GM12878 (cell line): Measurements from ENCODE around the gene RNF11.

ENCODE experiments used
- ATF2 ChIP-seq: IDR thresholded peaks from 2 replicates; pipeline ENCODE4 v1.6.1; 2012; ENCODE audit warnings: low read length, inconsistent platforms
- DPF2 ChIP-seq: fragments of 450-650 bp; IDR thresholded peaks from 2 replicates; pipeline ENCODE4 v1.6.1; 2017; ENCODE audit warnings: mild to moderate bottlenecking
- POLR2AphosphoS2 ChIP-seq: IDR thresholded peaks from 2 replicates; pipeline ENCODE4 v1.6.1; 2011; ENCODE audit warnings: low read depth, mild to moderate bottlenecking, low read length, improper control_type of control experiment, moderate library complexity
- RAD21 ChIP-seq: IDR thresholded peaks from 2 replicates; pipeline ENCODE4 v1.6.1; 2011; ENCODE audit warnings: mild to moderate bottlenecking, low read depth, low read length, moderate library complexity; ENCODE audit not compliant: insufficient read depth
- TCF7 ChIP-seq: IDR thresholded peaks from 2 replicates; pipeline ENCODE4 v1.6.1; 2014; ENCODE audit warnings: antibody characterized with exemption, borderline replicate concordance

GRCh38 chr1:51297401-51298321 lies 61.6 kb downstream of the RNF11 start:
- TF ChIP-seq DPF2, result no peak
- TF ChIP-seq ATF2, result no peak
- TF ChIP-seq POLR2AphosphoS2, result no peak
- TF ChIP-seq RAD21, result no peak
- TF ChIP-seq TCF7, result no peak
